ENCODE data around the gene HNRNPD.
A peak's percentile ranks its signal among the peaks of the same experiment; 100 is the strongest.

HNRNPD gene

DNA sequence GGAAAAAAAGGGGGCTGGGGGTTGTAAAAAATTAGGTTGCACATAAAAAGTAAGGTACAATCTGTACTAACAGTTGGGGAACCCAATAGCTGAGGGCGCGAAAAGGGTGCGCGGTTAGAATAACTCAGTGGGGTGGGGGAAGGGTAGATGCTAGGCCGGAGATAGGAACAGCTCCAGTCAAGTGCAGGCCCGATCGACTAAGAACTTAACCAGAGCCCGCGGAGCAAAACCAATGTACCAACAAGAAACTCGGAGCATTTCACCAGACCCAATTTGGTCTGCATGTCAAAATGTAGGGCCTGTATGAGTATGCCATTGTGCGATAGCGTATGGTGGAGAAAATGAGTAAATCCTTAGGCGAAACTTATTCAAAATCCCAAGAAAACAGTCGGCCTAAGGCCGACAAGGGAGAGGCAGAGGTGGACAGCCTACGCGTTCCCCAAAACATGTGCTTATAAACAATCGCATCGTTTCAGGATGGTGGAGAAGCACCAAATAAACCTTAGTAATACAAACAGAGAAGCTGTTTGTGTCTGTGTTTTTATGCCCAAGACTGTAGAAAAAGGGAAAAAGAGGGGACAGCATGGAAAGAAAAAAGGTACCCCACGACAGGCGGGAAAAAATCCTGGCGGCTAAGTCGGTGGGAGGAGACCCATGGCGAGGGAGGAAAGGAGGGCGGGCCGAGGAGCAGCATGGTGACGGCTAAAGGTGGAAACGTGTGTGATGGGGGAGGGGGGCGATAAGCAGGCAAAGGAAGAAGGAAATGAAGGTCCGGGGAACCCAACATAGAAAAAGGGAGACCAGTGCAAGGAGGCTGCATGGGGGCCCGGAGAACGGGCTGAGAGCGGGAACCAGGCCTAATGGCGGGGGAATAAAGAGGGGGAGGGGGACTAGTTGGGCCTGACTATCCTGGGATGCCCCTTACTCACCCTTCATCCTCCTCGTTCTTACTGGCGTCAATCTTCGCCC lies 990 bp downstream of the HNRNPD start (continued):
- TF ChIP-seq, protein P1, sequence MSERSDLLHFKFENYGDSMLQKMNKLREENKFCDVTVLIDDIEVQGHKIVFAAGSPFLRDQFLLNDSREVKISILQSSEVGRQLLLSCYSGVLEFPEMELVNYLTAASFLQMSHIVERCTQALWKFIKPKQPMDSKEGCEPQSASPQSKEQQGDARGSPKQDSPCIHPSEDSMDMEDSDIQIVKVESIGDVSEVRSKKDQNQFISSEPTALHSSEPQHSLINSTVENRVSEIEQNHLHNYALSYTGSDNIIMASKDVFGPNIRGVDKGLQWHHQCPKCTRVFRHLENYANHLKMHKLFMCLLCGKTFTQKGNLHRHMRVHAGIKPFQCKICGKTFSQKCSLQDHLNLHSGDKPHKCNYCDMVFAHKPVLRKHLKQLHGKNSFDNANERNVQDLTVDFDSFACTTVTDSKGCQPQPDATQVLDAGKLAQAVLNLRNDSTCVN (tag by site-specific recombination; optimal IDR thresholded peaks at IDR 0.05), result no peak
- TF ChIP-seq KLF1 (tag by site-specific recombination; IDR thresholded peaks at IDR 0.05) (0 out of 2 replicates have a peak, but pooled peaks have one; percentile 25), YY1 (tag by site-specific recombination; IDR thresholded peaks at IDR 0.05) (peak; percentile 42; the same call in 1 of the 2 replicates), ZNF660 (tag by site-specific recombination; IDR thresholded peaks at IDR 0.05) (no peak), ZNF629 (tag by site-specific recombination; IDR thresholded peaks at IDR 0.05) (peak; percentile 51; the same call in 1 of the 2 replicates), ZNF521 (tag by site-specific recombination; IDR thresholded peaks at IDR 0.05) (no peak), ZNF112 (tag by site-specific recombination; IDR thresholded peaks at IDR 0.05) (no peak), ZBTB21 (tag by site-specific recombination; IDR thresholded peaks at IDR 0.05) (0 out of 2 replicates have a peak, but pooled peaks have one; percentile 14), ZBTB48 (tag by site-specific recombination; IDR thresholded peaks at IDR 0.05) (no peak), ZNF423 (tag by site-specific recombination; IDR thresholded peaks at IDR 0.05) (no peak), ZBTB8A (tag by site-specific recombination; IDR thresholded peaks at IDR 0.05) (peak; percentile 86), MYNN (tag by site-specific recombination; IDR thresholded peaks at IDR 0.05; ENCODE audit: borderline replicate concordance) (no peak), ZFHX2 (tag by site-specific recombination; conservative IDR thresholded peaks at IDR 0.05) (peak; percentile 72), ZNF664 (tag by site-specific recombination; IDR thresholded peaks at IDR 0.05) (no peak)
- TF ChIP-seq, protein P2, sequence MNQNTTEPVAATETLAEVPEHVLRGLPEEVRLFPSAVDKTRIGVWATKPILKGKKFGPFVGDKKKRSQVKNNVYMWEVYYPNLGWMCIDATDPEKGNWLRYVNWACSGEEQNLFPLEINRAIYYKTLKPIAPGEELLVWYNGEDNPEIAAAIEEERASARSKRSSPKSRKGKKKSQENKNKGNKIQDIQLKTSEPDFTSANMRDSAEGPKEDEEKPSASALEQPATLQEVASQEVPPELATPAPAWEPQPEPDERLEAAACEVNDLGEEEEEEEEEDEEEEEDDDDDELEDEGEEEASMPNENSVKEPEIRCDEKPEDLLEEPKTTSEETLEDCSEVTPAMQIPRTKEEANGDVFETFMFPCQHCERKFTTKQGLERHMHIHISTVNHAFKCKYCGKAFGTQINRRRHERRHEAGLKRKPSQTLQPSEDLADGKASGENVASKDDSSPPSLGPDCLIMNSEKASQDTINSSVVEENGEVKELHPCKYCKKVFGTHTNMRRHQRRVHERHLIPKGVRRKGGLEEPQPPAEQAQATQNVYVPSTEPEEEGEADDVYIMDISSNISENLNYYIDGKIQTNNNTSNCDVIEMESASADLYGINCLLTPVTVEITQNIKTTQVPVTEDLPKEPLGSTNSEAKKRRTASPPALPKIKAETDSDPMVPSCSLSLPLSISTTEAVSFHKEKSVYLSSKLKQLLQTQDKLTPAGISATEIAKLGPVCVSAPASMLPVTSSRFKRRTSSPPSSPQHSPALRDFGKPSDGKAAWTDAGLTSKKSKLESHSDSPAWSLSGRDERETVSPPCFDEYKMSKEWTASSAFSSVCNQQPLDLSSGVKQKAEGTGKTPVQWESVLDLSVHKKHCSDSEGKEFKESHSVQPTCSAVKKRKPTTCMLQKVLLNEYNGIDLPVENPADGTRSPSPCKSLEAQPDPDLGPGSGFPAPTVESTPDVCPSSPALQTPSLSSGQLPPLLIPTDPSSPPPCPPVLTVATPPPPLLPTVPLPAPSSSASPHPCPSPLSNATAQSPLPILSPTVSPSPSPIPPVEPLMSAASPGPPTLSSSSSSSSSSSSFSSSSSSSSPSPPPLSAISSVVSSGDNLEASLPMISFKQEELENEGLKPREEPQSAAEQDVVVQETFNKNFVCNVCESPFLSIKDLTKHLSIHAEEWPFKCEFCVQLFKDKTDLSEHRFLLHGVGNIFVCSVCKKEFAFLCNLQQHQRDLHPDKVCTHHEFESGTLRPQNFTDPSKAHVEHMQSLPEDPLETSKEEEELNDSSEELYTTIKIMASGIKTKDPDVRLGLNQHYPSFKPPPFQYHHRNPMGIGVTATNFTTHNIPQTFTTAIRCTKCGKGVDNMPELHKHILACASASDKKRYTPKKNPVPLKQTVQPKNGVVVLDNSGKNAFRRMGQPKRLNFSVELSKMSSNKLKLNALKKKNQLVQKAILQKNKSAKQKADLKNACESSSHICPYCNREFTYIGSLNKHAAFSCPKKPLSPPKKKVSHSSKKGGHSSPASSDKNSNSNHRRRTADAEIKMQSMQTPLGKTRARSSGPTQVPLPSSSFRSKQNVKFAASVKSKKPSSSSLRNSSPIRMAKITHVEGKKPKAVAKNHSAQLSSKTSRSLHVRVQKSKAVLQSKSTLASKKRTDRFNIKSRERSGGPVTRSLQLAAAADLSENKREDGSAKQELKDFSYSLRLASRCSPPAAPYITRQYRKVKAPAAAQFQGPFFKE (tag by site-specific recombination; IDR thresholded peaks at IDR 0.05; ENCODE audit: borderline replicate concordance), result no peak
- TF ChIP-seq, protein P3, sequence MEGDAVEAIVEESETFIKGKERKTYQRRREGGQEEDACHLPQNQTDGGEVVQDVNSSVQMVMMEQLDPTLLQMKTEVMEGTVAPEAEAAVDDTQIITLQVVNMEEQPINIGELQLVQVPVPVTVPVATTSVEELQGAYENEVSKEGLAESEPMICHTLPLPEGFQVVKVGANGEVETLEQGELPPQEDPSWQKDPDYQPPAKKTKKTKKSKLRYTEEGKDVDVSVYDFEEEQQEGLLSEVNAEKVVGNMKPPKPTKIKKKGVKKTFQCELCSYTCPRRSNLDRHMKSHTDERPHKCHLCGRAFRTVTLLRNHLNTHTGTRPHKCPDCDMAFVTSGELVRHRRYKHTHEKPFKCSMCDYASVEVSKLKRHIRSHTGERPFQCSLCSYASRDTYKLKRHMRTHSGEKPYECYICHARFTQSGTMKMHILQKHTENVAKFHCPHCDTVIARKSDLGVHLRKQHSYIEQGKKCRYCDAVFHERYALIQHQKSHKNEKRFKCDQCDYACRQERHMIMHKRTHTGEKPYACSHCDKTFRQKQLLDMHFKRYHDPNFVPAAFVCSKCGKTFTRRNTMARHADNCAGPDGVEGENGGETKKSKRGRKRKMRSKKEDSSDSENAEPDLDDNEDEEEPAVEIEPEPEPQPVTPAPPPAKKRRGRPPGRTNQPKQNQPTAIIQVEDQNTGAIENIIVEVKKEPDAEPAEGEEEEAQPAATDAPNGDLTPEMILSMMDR (tag by site-specific recombination; IDR thresholded peaks at IDR 0.05), result no peak
- TF ChIP-seq, protein P4, sequence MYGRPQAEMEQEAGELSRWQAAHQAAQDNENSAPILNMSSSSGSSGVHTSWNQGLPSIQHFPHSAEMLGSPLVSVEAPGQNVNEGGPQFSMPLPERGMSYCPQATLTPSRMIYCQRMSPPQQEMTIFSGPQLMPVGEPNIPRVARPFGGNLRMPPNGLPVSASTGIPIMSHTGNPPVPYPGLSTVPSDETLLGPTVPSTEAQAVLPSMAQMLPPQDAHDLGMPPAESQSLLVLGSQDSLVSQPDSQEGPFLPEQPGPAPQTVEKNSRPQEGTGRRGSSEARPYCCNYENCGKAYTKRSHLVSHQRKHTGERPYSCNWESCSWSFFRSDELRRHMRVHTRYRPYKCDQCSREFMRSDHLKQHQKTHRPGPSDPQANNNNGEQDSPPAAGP (tag by site-specific recombination; IDR thresholded peaks at IDR 0.05), result no peak
- TF ChIP-seq, protein P5, sequence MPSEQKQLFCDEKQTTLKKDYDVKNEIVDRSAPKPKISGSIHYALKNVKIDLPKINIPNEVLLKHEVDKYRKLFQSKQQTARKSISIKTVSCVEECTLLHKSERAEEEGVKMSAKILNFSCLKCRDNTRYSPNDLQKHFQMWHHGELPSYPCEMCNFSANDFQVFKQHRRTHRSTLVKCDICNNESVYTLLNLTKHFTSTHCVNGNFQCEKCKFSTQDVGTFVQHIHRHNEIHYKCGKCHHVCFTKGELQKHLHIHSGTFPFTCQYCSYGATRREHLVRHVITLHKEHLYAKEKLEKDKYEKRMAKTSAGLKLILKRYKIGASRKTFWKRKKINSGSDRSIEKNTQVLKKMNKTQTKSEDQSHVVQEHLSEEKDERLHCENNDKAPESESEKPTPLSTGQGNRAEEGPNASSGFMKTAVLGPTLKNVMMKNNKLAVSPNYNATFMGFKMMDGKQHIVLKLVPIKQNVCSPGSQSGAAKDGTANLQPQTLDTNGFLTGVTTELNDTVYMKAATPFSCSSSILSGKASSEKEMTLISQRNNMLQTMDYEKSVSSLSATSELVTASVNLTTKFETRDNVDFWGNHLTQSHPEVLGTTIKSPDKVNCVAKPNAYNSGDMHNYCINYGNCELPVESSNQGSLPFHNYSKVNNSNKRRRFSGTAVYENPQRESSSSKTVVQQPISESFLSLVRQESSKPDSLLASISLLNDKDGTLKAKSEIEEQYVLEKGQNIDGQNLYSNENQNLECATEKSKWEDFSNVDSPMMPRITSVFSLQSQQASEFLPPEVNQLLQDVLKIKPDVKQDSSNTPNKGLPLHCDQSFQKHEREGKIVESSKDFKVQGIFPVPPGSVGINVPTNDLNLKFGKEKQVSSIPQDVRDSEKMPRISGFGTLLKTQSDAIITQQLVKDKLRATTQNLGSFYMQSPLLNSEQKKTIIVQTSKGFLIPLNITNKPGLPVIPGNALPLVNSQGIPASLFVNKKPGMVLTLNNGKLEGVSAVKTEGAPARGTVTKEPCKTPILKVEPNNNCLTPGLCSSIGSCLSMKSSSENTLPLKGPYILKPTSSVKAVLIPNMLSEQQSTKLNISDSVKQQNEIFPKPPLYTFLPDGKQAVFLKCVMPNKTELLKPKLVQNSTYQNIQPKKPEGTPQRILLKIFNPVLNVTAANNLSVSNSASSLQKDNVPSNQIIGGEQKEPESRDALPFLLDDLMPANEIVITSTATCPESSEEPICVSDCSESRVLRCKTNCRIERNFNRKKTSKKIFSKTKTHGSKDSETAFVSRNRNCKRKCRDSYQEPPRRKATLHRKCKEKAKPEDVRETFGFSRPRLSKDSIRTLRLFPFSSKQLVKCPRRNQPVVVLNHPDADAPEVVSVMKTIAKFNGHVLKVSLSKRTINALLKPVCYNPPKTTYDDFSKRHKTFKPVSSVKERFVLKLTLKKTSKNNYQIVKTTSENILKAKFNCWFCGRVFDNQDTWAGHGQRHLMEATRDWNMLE (tag by site-specific recombination; conservative IDR thresholded peaks at IDR 0.05; ENCODE audit: low read depth), result no peak
- TF ChIP-seq, protein P6, sequence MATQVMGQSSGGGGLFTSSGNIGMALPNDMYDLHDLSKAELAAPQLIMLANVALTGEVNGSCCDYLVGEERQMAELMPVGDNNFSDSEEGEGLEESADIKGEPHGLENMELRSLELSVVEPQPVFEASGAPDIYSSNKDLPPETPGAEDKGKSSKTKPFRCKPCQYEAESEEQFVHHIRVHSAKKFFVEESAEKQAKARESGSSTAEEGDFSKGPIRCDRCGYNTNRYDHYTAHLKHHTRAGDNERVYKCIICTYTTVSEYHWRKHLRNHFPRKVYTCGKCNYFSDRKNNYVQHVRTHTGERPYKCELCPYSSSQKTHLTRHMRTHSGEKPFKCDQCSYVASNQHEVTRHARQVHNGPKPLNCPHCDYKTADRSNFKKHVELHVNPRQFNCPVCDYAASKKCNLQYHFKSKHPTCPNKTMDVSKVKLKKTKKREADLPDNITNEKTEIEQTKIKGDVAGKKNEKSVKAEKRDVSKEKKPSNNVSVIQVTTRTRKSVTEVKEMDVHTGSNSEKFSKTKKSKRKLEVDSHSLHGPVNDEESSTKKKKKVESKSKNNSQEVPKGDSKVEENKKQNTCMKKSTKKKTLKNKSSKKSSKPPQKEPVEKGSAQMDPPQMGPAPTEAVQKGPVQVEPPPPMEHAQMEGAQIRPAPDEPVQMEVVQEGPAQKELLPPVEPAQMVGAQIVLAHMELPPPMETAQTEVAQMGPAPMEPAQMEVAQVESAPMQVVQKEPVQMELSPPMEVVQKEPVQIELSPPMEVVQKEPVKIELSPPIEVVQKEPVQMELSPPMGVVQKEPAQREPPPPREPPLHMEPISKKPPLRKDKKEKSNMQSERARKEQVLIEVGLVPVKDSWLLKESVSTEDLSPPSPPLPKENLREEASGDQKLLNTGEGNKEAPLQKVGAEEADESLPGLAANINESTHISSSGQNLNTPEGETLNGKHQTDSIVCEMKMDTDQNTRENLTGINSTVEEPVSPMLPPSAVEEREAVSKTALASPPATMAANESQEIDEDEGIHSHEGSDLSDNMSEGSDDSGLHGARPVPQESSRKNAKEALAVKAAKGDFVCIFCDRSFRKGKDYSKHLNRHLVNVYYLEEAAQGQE (tag by site-specific recombination; IDR thresholded peaks at IDR 0.05), result no peak
